HG03432 (cell line): ENCODE results near the gene UGT1A10.
"Not testable (repeated sequence)": the region's sequence is repeated elsewhere in the genome, so short reads cannot be mapped to it uniquely, and the experiment has no call there.

Experiments
- ATAC-seq: cut with Tn5 transposase; IDR thresholded peaks from one replicate; pipeline ENCODE4 v1.9.1; 2021; ENCODE audit warnings: mild to moderate bottlenecking, moderate library complexity; ENCODE audit not compliant: unreplicated experiment

The UGT1A10 gene

DNA sequence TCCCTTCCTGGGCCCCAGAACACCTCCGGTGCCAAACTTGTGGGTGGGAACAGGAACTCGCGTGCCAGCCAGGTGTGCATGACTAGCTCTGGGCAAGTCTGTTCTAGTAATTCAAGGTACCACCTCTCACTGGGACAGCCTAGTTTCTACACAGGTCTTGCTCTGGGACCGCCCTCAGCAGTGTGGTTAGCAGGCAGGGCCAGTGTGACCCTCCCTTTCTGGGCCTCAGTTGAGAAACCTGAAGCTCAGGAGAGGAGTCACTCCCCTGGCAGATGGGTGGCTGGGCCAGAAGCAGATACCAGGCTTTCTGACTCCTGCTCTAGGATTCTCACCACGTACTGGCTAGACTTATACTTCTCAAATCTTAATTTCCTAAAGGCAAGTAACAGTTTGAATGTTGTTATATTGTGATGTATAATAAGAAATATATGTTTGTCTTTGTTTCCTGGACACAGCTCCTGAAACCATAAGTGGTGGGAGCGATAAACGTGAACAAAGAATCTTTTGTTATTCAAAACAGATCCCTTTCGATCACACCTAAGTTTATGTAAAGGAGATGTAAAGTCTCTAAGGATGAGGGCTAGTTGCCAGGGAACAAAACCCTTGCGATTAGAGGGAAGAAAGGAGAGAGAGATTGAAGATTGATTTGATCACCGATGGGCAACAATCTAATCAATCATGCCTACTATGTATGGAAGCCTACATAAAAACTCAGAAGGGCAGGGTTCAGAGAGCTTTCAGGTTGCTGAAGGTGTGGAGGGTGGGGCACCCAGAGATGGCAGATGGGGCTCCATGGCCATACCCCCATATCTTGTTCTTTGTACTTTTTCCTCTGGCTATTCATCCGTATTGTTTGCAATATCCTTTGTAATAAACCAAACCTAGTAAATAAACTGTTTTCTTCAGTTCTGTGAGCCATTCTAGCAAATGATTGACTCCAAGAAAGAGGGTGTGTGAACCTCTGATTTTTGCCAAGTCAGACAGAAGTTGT lies 55.5 kb downstream of the UGT1A10 start:
- ATAC-seq, result no peak

DNA sequence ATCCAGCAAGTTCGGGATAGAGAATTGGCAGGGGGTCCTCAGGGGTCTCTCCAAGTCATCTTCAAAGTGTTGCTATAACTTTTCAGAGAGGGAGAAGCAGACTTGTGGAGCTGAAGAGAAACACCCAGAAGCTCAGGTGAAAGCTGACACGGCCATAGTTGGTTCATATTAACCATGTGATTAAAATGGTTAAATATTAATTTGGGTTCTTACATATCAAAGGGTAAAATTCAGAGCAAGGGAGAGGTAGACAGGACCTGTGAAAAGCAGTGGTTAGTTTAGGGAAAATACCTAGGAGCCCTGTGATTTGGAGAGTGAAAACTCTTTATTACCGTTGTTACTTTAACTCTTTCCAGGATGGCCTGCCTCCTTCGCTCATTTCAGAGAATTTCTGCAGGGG lies 56.4 kb downstream of the UGT1A10 start, which contains the start of gene UGT1A6:
Gene UGT1A6 (plus strand): TSS at position 243 of the 400 bp plus-strand sequence. CDS start 115 bp downstream, at position 358.
- no peak for ATAC-seq

DNA sequence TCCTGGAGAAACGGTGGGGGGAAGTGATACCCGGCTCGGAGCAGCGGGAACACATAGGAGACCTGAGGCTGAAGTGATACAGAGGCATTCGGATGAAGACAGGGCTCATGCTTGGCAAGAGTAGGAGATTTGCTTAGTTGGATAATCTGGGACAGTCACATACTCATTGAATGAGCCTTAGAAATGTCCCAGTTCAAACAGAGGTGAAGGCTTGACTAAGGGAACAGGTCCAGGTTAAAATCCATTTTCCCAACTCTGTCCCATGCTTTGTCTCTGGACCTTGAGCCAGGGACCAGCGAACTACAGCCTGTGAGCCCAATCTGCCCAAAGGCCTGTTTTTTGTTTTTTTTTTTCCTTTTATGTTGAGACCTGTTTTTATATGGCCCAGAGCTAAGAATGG lies 57.7 kb downstream of the UGT1A10 start:
- no peak for ATAC-seq

DNA sequence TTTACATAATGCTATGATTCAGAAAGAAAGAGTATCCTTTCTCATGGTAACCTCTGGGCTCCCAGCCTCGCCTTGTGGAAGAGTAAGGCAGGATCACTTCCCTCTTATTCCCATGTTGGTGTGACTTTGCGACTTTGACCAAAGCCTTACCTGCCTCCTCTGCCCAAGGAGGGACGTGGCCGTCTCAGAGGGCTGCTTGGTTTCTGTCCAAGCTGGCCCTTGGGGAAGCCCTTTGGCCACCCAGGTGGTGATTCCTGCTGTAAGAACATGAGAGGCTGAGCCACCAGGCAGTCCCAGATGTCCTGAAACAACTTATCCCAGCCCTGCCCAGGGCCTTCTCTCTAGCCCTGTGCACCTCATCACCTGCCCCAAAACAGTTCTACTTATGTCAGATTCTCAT lies 62.5 kb downstream of the UGT1A10 start:
- no peak for ATAC-seq

DNA sequence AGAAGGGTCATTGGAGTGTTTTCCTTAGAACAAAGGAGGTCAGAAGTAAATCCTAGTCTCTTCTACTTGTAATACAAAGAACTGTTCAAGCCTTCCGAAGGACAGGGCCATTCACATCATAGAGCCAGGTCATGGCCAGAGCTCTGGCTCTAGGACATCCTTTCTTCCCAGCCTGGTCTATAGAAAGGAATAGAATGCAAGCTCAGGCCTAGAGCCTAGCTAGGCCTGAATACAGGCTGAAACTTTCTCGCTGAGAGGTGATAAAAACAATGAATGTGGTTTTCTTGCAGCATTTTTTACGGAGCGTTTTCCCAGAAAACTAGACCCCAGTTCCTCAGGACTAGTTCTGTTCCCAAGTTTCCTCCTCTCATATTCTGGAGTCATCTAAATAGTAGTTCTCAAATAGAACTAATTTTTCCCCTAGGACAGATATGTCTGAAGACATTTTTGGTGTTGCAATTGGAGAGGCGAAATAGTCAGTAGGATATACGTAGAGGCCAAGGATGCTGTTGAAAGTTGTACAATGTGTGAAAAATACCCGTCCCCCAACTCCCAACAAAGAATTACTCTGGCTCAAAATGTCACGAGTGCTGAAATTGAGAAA lies 63.3 kb downstream of the UGT1A10 start:
- no peak for ATAC-seq

DNA sequence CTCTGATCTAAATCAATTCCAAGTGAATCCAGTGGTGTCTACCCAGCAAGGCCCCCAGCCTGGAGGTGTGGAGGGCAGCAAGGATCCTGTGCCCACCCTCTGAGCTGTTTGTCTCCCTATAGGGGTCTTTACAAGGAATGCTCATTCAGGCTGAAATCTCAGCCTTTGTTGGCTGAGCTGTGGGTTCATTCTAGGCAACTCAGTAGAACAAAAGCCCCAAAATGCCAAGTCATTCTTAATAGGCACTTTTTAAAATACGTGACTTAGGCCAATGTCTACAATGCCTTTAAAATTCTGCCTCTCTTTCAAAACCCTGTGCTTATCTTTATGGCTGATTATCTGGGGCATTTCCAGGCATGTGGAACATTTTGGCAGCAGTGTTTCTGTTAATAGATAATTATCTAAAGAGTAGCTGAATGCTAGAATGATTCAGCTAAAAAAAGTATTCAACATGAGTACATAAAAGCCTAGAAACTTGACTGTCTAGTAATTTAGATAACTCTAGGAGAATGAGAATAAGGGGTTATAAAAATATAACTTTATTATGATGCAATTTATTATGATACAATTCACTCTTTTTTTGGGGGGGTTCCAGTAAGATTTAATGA lies 63.9 kb downstream of the UGT1A10 start:
- no peak for ATAC-seq

DNA sequence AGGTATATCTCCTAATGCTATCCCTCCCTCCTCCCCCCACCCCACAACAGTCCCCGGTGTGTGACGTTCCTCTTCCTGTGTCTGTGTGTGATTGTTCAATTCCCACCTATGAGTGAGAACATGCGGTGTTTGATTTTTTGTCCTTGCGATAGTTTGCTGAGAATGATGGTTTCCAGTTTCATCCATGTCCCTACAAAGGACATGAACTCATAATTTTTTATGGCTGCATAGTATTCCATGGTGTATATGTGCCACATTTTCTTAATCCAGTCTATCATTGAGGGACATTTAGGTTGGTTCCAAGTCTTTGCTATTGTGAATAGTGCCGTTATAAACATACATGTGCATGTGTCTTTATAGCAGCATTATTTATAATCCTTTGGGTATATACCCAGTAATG lies 64.6 kb downstream of the UGT1A10 start:
- not testable (repeated sequence) for ATAC-seq

DNA sequence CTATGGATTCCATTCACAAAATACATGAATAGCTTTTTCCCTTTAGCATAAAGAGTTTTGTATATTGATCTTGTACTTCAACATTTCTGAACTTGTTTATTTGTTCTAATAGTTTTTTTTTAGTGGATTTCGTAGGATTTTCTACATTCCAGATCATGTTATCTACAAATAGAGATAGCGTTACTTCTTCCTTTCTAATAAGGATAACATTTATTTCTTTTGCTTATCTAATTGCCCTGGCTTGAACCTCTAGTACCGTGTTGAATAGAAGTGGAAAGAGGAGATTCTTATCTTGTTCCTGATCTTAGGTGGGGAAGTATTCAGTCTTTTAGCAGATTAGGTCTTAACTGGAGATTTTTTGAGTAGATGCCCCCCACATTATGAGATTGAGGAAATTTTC lies 66.0 kb downstream of the UGT1A10 start:
- ATAC-seq, result no peak

DNA sequence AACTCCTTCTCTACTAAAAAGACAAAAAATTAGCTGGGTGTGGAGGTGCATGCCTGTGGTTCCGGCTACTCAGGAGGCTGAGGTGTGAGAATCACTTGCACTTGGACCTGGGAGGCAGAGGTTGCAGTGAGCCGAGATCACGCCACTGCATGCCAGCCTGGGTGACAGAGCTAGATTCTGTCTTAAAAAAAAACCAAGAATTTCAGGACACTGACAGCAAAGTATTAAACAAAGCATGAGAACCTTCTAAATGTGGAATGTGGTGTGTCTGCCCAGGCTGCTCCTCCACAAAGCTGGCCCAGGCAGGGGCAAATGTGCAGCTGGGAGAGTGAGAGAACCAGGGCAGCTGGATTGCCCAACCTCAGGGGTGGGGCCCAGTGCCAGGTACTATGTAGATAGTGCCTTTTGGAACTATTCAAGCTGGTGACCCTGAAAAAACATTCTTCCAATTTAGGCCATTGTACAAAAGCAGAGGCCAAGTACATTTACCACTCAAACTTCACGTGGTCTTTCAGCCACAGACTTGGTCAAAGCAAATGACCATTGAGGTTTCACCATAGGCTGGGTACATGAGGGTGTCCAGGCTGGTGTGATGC lies 69.8 kb downstream of the UGT1A10 start:
- no peak for ATAC-seq

DNA sequence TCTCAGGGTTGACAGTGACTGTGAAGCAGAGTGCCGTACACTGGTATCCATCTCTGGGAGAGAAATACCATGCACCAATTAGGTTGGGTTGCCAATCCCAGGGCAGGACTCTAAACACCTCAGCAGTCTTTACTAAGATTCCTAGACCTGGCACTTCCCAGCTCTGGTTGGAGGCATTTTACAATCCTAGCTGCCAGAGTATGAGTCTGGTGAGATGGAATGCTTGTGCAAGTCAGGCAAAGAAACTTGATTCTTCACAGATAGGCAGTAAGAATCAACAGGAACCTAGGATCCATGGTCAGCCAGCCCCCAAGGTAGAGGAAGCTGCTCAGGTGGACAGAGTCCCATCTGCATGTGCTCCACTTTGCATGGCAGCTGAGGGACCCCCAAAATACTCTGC lies 70.5 kb downstream of the UGT1A10 start:
- ATAC-seq, result no peak

DNA sequence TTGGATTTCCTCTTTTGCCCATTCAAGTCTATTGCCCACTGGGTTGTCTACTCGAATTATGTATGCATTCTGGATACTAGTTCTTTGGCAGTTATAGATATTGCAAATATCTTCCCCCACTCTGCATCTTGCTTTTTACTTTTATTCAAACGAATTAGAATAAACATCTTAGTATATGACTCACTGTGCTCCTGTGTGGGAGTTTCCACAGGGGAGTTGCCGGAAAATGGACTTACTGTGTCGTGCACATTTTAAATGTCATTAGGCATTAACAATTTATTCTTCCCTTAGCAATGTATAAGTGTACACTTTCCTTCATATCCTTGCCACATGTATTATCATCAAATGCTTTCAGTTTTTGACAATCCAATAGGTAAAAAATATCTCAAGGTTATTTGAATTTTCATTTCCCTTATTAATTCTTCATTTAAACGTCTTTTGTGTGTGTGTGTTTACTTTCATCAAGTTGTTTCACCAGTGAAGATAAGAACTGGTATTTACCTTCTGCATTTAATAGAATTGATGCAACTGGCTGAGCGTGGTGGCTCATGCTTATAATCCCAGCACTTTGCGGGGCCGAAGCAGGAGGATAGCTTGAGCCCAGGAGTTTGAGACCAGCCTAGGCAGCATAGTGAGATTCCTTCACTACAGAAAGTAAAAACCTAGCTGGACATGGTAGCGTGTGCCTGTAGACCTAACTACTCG lies 71.8 kb downstream of the UGT1A10 start:
- ATAC-seq, result no peak

DNA sequence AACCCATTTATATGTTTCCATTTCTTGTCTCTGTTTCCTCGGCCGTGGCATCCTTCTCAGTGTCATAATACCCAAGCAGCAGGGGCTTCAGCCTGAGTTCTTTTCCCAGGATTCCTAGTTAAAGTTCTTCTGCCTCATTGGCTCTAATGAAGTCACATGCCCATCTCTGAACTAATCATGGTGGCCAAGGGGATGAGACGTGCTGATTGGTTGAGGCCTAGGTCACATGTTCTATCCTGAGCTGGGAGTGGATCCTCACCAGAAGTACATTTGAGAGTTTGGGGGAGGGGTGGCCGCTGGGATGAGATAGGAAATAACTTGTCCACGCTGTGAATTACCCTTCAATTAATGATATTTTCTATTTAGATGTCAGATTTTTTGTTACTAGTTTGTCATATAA lies 72.7 kb downstream of the UGT1A10 start:
- no peak for ATAC-seq

DNA sequence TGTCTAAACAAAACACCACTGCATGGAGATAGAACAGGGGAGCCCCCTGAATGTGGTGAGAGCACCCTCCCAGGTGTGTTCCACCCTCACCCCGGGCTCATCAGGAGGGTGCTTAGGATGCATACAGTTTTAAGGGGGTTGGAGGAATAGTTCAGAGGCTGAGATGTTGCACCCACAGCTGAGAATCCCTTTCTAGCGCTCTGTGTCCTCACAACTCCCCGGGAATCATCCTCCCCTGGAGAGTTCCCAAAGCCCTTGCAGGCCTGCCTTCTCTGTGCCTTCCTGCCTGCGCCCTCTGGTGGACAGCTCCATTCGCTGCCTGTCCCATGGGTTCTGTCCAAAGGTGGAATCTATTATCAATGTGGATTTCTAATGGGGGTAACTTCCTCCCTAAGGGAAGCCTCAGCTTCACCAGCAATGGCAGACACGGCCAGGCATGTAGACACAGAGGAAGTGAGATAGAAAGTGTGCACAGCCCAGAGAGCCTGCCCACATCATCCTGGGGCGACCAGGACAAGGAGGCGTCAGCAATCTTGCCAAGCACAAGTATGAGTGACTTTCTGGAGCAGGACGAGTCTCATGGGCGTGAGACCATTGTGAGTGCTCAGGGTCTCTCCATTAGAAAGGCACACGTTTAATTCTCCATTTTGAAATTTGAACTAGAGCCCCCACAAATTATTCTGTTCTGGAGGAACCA lies 75.2 kb downstream of the UGT1A10 start:
- ATAC-seq, result no peak

DNA sequence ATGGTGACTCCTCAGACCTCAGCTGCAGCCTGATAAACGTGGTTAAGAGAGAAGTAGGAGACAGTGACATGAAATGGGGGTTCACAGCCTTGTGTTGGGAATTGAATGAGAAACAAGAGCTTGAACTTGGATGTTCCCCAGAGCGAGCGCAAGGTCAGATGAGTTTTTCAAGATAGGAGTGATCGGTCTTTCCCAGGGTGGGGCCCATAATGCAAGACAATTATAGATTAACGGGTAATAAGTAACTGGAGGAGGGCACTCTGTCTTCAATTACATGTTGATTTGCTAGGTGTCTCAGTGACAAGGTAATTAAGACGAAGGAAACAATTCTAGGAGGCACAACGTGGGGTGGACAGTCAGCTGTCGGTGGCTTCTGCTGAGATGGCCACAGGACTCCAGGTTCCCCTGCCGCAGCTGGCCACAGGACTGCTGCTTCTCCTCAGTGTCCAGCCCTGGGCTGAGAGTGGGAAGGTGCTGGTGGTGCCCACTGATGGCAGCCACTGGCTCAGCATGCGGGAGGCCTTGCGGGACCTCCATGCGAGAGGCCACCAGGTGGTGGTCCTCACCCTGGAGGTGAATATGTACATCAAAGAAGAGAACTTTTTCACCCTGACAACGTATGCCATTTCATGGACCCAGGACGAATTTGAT lies 76.5 kb downstream of the UGT1A10 start, which contains the start of gene UGT1A5:
Gene UGT1A5 (plus strand): TSS at position 297 of the 651 bp plus-strand sequence. CDS start 85 bp downstream, at position 382.
- no peak for ATAC-seq

DNA sequence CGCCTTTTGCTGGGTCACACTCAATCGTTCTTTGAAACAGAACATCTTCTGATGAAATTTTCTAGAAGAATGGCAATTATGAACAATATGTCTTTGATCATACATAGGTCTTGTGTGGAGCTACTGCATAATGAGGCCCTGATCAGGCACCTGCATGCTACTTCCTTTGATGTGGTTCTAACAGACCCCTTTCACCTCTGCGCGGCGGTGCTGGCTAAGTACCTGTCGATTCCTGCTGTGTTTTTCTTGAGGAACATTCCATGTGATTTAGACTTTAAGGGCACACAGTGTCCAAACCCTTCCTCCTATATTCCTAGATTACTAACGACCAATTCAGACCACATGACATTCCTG lies 77.0 kb downstream of the UGT1A10 start:
- ATAC-seq, result no peak

DNA sequence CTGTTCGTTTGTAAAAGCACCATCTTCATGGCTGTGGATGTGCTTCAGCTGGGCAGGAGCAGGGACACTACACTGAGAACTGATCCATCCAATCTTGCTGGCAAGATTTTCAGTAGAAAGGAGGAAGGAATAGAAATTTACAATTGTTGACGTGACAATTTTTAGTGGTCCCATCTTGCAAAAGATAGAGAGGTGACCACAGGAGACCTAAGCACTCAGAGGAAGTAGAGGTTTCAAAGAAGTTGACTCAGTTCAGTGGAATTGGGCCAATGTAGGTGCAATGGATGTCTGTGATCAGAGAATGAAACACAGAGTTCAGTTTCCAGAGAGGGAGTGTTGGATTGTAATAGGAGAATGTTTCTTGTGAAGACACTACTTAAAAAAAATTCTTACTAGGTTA lies 77.9 kb downstream of the UGT1A10 start:
- ATAC-seq, result no peak

DNA sequence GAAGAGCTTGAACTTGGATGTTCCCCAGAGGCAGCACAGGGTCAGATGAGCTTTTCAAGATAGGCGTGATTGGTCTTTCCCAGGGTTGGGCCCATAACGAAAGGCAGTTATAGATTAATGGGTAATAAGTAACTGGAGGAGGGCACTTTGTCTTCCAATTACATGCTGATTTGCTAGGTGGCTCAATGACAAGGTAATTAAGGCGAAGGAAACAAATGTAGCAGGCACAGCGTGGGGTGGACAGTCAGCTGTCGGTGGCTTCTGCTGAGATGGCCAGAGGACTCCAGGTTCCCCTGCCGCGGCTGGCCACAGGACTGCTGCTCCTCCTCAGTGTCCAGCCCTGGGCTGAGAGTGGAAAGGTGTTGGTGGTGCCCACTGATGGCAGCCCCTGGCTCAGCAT lies 82.3 kb downstream of the UGT1A10 start, which contains the start of gene UGT1A4:
Gene UGT1A4 (plus strand): TSS at position 185 of the 400 bp plus-strand sequence. CDS start 85 bp downstream, at position 270.
- ATAC-seq, result no peak

DNA sequence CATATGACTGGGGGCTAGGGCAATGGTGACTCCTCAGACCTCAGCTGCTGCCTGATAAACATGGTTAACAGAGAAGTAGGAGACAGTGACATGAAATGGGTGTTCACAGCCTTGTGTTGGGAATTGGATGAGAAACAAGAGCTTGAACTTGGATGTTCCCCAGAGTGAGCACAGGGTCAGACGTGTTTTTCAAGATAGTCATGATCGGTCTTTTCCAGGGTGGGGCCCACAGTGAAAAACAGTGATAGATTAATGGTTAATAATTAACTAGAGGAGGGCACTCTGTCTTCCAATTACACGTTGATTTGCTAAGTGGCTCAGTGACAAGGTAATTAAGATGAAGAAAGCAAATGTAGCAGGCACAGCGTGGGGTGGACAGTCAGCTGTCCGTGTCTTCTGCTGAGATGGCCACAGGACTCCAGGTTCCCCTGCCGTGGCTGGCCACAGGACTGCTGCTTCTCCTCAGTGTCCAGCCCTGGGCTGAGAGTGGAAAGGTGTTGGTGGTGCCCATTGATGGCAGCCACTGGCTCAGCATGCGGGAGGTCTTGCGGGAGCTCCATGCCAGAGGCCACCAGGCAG lies 92.6 kb downstream of the UGT1A10 start, which contains the start of gene UGT1A3:
Gene UGT1A3 (plus strand): TSS at position 320 of the 579 bp plus-strand sequence. CDS start 85 bp downstream, at position 405.
- no peak for ATAC-seq
